HCT116 (cell line): ENCODE measurements around the gene PDP2. TPM values are rescaled to one million over a fixed set of nuclear protein-coding genes. Genes with fewer than 3 reads are reported as not detected.

ENCODE experiments used
- ATAC-seq: fragments of 200-7000 bp; cut with Tn5 transposase; 2 replicates; pipeline ENCODE4 v1.9.1; 2020; ENCODE audit warnings: mild to moderate bottlenecking, moderate library complexity
- BruUV-seq: library from RNA; stranded (reverse); fragments of 400-500 nt; replicated peaks from 2 replicates; lab custom pipeline; 2021; lab: Mats Ljungman, UMichigan
- CTCF ChIA-PET: fragments of 300-600 bp; sonication (Branson Sonifier 250); formaldehyde crosslinking; loops from one replicate; lab custom pipeline; 2021; ENCODE audit warnings: antibody characterized with exemption; lab: Charles Lee
- POLR2A ChIA-PET: fragments of 300-600, 350-600 bp; sonication (Branson Sonifier 250); formaldehyde crosslinking; loops from one replicate; lab custom pipeline; 2021; ENCODE audit warnings: antibody characterized with exemption; lab: Charles Lee
- RAD21 ChIA-PET, 2 experiments: fragments of 300-600 bp; sonication (Branson Sonifier 250); formaldehyde crosslinking; loops; one replicate each; lab custom pipeline; 2023; ENCODE audit warnings: low total read pairs in 2 of 2; ENCODE audit not compliant: uncharacterized antibody in 2 of 2, unreplicated experiment in 2 of 2, low non-redundant PET in 1 of 2; lab: Charles Lee
- DNase-seq: peaks from one replicate; pipeline ENCODE4 v3.0.0-alpha.2; 2010; ENCODE audit warnings: low read depth, low spot score
- H2AFZ ChIP-seq: fragments of 200-600 bp; shearing (Covaris generic), sonication (generic); 2 replicates; pipeline ENCODE4 v1.6.1; 2017; ENCODE audit warnings: low read depth, mixed run types, mixed read lengths, antibody characterized with exemption, low read length; ENCODE audit not compliant: poor library complexity, severe bottlenecking
- H3K27ac ChIP-seq: 2 replicates; pipeline ENCODE4 v1.5.1; 2012; ENCODE audit warnings: low read depth, low read length
- H3K27me3 ChIP-seq: fragments of 200-600 bp; sonication (generic); 2 replicates; pipeline ENCODE4 v1.6.1; 2016; ENCODE audit warnings: mixed run types, low read length, mixed read lengths; ENCODE audit not compliant: insufficient read depth
- H3K36me3 ChIP-seq, 2 experiments: fragments of 200-500 bp in 1 of 2; fragments of 200-600 bp in 1 of 2; sonication (Bioruptor generic) in 1 of 2; sonication (generic) in 1 of 2; 2 replicates each; pipeline versions ENCODE4 v1.5.1 to v1.6.1; 2014 to 2016; ENCODE audit warnings: low read length in 2 of 2, inconsistent platforms in 1 of 2, mixed read lengths in 1 of 2, mixed run types in 1 of 2; ENCODE audit not compliant: insufficient read depth in 2 of 2, control insufficient read depth in 1 of 2
- H3K4me1 ChIP-seq, 2 experiments: fragments of 200-600 bp in 1 of 2; sonication (generic) in 1 of 2; 2 replicates each; pipeline versions ENCODE4 v1.5.1 to v1.6.1; 2012 to 2017; ENCODE audit warnings: low read length in 2 of 2, inconsistent platforms in 1 of 2, mild to moderate bottlenecking in 1 of 2, mixed read lengths in 1 of 2, mixed run types in 1 of 2, moderate library complexity in 1 of 2; ENCODE audit not compliant: insufficient read depth in 2 of 2, control insufficient read depth in 1 of 2
- H3K4me2 ChIP-seq: fragments of 200-600 bp; sonication (generic); 2 replicates; pipeline ENCODE4 v1.6.1; 2017; ENCODE audit warnings: mixed run types, low read length, mixed read lengths
- H3K4me3 ChIP-seq, 2 experiments: fragments of 200-600 bp in 1 of 2; sonication (generic) in 1 of 2; replicated peaks in 1 of 2; 2 replicates each; pipeline ENCODE4 v1.5.1; 2011 to 2016; ENCODE audit warnings: low read length in 2 of 2, control low read depth in 1 of 2, low read depth in 1 of 2, mild to moderate bottlenecking in 1 of 2, mixed read lengths in 1 of 2, mixed run types in 1 of 2
- H3K79me2 ChIP-seq: fragments of 200-600 bp; sonication (generic); 2 replicates; pipeline ENCODE4 v1.6.1; 2017; ENCODE audit warnings: mild to moderate bottlenecking, mixed run types, low read length, moderate library complexity, mixed read lengths; ENCODE audit not compliant: insufficient read depth
- H3K9ac ChIP-seq: fragments of 200-600 bp; sonication (generic); 2 replicates; pipeline ENCODE4 v1.6.1; 2016; ENCODE audit warnings: low read length, mixed read lengths
- H3K9me2 ChIP-seq: fragments of 200-600 bp; sonication (generic), shearing (Covaris generic); 2 replicates; pipeline ENCODE4 v1.6.1; 2017; ENCODE audit warnings: mixed run types, mild to moderate bottlenecking, moderate library complexity; ENCODE audit not compliant: insufficient read depth
- H3K9me3 ChIP-seq, 2 experiments: fragments of 200-500 bp in 1 of 2; fragments of 200-600 bp in 1 of 2; sonication (Bioruptor generic) in 1 of 2; sonication (generic) in 1 of 2; 2 replicates each; pipeline ENCODE4 v1.6.1; 2014 to 2017; ENCODE audit warnings: low read length in 2 of 2, mixed read lengths in 2 of 2, inconsistent platforms in 1 of 2, low read depth in 1 of 2, mild to moderate bottlenecking in 1 of 2, mixed run types in 1 of 2, moderate library complexity in 1 of 2; ENCODE audit not compliant: control insufficient read depth in 1 of 2, insufficient read depth in 1 of 2
- H4K20me1 ChIP-seq: fragments of 200-600 bp; sonication (generic), shearing (Covaris generic); 2 replicates; pipeline ENCODE4 v1.6.1; 2017; ENCODE audit warnings: mixed run types, mild to moderate bottlenecking, moderate library complexity; ENCODE audit not compliant: insufficient read depth
- CBX3 ChIP-seq: IDR thresholded peaks from 2 replicates; pipeline ENCODE4 v1.6.1; 2012; ENCODE audit warnings: low read depth
- POLR2A ChIP-seq: IDR thresholded peaks from 2 replicates; pipeline ENCODE4 v1.7.0; 2011; ENCODE audit warnings: borderline replicate concordance; ENCODE audit not compliant: insufficient read depth, insufficient read length; ENCODE audit errors: extremely low read depth
- POLR2AphosphoS5 ChIP-seq: IDR thresholded peaks from 2 replicates; pipeline ENCODE4 v1.6.1; 2011; ENCODE audit warnings: mild to moderate bottlenecking, low read depth, low read length, moderate library complexity
- SP1 ChIP-seq: IDR thresholded peaks from 2 replicates; pipeline ENCODE4 v1.6.1; 2012; ENCODE audit warnings: low read depth
- TCF7L2 ChIP-seq: IDR thresholded peaks from 2 replicates; pipeline ENCODE4 v1.7.0; 2011; ENCODE audit warnings: borderline replicate concordance, inconsistent platforms; ENCODE audit not compliant: insufficient read depth, insufficient read length; ENCODE audit errors: extremely low read depth
- ZFX ChIP-seq: fragments of 450-650 bp; IDR thresholded peaks from 2 replicates; pipeline ENCODE4 v1.6.1; 2017
- ZNF274 ChIP-seq: fragments of 200-500 bp; sonication (Bioruptor generic); IDR thresholded peaks from 2 replicates; pipeline ENCODE4 v1.6.1; 2014; ENCODE audit warnings: mild to moderate bottlenecking, low read depth, low read length, inconsistent platforms
- intact Hi-C: fragments of 100-400 bp; cut with micrococcal nuclease; formaldehyde crosslinking; loops from 2 replicates; pipeline ENCODE4 v1.10.0; 2022
- total RNA-seq: library from RNA; stranded (reverse); gene quantifications from one replicate; pipeline ENCODE4 v1.2.1, GENCODE V29; 2021; ENCODE audit not compliant: unreplicated experiment
- TF ChIP-seq, protein P1 (sequence below): IDR thresholded peaks from 2 replicates; pipeline ENCODE4 v1.6.1; 2012
- TF ChIP-seq, protein P2 (sequence below): IDR thresholded peaks from 2 replicates; pipeline ENCODE4 v1.6.1; 2011; ENCODE audit warnings: mild to moderate bottlenecking, low read length, moderate library complexity; ENCODE audit not compliant: insufficient replicate concordance; ENCODE audit errors: extremely low read depth

PDP2 gene
- total RNA-seq, 1 experiment from 2014 or later = 19.9 TPM

DNA sequence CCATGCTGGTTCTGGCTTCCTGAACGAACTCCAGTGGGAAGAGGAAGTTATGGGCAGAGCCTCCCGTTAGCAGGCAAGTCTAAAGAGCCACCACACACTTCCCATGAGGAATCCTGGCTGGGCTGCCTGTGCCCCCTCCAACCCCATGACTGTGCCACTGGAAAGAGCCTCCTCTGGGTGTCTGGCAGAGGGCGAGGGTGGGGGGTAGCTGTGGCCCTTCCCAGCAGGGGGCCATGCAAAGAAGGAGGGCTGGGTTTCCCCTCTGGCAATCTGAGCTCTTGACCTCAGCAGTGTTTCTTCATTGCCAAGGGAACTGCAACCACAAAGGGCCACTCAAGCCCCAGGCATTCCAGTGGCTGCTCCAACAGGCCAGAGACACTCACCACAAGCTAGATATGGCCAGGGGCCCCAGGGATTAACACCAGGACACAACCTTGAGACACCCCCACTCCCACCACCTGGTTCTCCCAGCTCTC lies 46.7 kb downstream of the PDP2 start:
- ChIA-PET POLR2A (no interaction called here), RAD21 (no interaction called here), CTCF (interaction anchor here (1.1 to 2.8 kb wide), 2 partner anchors 17 to 32 kb away, joined by 4 to 32 read pairs; no protein-coding TSS in a partner anchor)
- H3K9ac ChIP-seq = no peak overlapping the region
- peaks cover 21 to 50% of the 10 kb centered on the region in 2 experiments for H3K4me1 ChIP-seq
- H3K4me2 ChIP-seq = peak overlapping the region; percentile 45
- ATAC-seq = peak; percentile 30
- no peak for DNase-seq
- intact Hi-C loops = no loop called here
- H3K27me3 ChIP-seq = no peaks in the 10 kb centered on the region
- no peaks in the 10 kb centered on the region for H4K20me1 ChIP-seq
- no peaks in the 10 kb centered on the region for H3K9me2 ChIP-seq
- peaks cover under 1% of the 10 kb centered on the region; the same call in 1 of the 2 replicates for H3K79me2 ChIP-seq
- H3K4me3 ChIP-seq = no peak overlapping the region
- no TSS peak for BruUV-seq
- TF ChIP-seq, protein P1, sequence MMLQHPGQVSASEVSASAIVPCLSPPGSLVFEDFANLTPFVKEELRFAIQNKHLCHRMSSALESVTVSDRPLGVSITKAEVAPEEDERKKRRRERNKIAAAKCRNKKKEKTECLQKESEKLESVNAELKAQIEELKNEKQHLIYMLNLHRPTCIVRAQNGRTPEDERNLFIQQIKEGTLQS = no peak
- TF ChIP-seq ZNF274 (no peak), CBX3 (no peak), POLR2AphosphoS5 (no peak), ZFX (no peak), POLR2A (no peak), TCF7L2 (no peak), SP1 (no peak)
- TF ChIP-seq, protein P2, sequence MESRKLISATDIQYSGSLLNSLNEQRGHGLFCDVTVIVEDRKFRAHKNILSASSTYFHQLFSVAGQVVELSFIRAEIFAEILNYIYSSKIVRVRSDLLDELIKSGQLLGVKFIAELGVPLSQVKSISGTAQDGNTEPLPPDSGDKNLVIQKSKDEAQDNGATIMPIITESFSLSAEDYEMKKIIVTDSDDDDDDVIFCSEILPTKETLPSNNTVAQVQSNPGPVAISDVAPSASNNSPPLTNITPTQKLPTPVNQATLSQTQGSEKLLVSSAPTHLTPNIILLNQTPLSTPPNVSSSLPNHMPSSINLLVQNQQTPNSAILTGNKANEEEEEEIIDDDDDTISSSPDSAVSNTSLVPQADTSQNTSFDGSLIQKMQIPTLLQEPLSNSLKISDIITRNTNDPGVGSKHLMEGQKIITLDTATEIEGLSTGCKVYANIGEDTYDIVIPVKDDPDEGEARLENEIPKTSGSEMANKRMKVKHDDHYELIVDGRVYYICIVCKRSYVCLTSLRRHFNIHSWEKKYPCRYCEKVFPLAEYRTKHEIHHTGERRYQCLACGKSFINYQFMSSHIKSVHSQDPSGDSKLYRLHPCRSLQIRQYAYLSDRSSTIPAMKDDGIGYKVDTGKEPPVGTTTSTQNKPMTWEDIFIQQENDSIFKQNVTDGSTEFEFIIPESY = no peak
- H3K9me3 ChIP-seq = no peaks in the 10 kb centered on the region
- H3K36me3 ChIP-seq = peaks cover 0 to 2% of the 10 kb centered on the region in 2 experiments; a peak in 1 of 4 replicates
- no peak overlapping the region for H2AFZ ChIP-seq
- H3K27ac ChIP-seq = peak overlapping the region; percentile 22; the same call in 1 of the 2 replicates
